Renal cortex interstitium (tissue), 11 donors: ENCODE results near the gene CA6. TPM values are rescaled to one million over a fixed set of nuclear protein-coding genes. Genes with fewer than 3 reads are reported as not detected.
"Not testable (repeated sequence)": the region's sequence is repeated elsewhere in the genome, so short reads cannot be mapped to it uniquely, and the experiment has no call there.

Experiments
- DNase-seq, 11 donors: peaks; one replicate each; pipeline ENCODE4 v3.0.0-alpha.2; 2013; ENCODE audit warnings: low read depth in 9 of 11, low spot score in 4 of 11; ENCODE audit errors: extremely low read depth in 1 of 11
- polyA plus RNA-seq, 3 donors: library from polyadenylated mRNA; unstranded; fragments of 120-200 nt; gene quantifications; one replicate each; pipeline ENCODE4 v1.2.1, GENCODE V29; 2013; ENCODE audit not compliant: insufficient read length in 3 of 3

CA6 gene
- polyA plus RNA-seq, 3 donors: 0.11 to 0.17 (median 0.14) TPM

DNA sequence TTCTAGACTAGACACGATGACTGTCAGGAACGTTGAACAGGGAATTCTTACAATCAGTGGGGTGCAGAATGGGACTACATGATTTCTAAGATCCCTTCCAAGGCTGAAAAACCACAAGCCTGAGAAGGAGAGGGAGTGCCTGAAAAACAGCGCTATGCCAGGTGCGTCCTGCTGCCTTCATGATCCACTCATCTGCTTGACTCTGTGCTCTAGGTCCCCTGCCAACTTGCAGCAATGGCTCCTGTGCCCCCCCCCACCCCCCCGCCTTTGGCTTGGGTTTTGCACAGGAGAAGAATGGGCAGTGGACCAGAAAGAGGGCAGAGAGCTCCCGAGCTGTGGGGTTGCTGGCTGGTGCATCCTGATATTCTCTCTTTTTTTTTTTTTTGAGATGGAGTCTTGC is 74.6 kb downstream of the CA6 start:
- DNase-seq: no peak

DNA sequence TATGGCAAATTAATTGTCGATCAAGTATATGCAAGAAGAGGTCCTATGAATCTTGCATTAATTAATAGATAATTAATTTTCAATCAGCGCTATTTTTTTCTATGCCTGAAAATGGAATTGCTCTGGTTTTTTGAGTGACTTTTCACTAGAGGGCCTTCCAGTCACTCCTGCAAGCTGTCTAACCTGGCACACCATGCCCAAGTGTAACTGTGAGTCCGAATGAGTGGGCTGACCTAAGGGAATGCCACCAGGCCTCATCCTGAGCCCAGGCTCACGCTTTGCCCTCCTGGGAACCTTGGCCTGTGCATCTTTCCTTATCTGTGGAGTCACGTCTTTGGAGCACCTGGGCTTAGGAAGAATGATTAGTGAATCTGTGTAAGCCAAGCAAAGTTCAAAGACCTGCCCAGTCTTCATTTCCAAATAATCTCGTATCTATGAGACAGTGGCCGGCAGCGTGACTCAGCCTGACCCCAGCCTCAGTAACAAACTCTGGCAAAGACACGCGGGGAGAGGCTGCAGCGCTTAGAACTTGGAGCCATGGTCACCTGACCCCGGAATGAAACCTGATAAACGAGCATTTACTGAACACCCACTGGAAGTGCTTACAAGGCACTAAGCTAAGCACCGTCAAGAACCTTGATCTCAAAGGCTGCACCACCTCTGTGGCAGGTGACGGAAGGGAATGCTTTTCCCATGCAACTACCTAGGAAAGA is 76.5 kb downstream of the CA6 start:
- not testable (repeated sequence) for DNase-seq

DNA sequence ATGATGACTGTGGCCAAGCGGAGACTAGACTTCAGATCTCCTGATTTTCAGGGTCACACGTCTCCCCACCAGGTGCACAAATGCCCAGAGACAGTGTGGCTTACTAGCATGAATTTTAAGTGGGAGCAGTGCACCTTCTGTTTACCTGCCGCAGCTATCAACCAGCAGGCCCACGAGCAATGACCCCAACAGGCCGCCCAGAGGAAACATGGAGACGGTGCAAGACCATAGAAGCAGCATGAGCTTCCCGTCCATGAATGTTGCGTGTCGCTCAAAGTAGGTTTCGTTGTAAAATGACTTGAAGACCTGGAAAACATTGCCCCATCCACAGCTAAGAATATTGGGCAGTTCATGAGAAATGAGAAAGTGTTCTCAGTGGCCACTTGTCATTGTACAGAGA is 77.1 kb downstream of the CA6 start:
- no peak for DNase-seq

Other genes with a start within 250 kb of the CA6 start
- 100 to 1,000 TPM; 149 to 169 (median 157) TPM for gene RERE, start 128.2 kb upstream of the CA6 start, polyA plus RNA-seq
- 100 to 1,000 TPM; 887 to 994 (median 909) TPM for gene ENO1, start 67.2 kb upstream of the CA6 start, polyA plus RNA-seq
- under 1 TPM in 1 of 3 donors, not detected in 2; 0.17 TPM for gene SLC2A7, start 80.6 kb downstream of the CA6 start, polyA plus RNA-seq
- 1 to 10 TPM in 1 of 3 donors, under 1 TPM in 2; 0.68 to 1.0 (median 0.87) TPM for gene SLC2A5, start 123.8 kb downstream of the CA6 start, polyA plus RNA-seq
- gene GPR157, start 183.2 kb downstream of the CA6 start, polyA plus RNA-seq: 1 to 10 TPM in 2 of 3 donors, under 1 TPM in 1; 0.98 to 1.5 (median 1.5) TPM